ENCODE data around the gene HSCB. TPM values are rescaled to one million over a fixed set of nuclear protein-coding genes. Genes with fewer than 3 reads are reported as not detected.
A peak's percentile ranks its signal among the peaks of the same experiment; 100 is the strongest.

HSCB gene
- total and polyA plus RNA-seq, 12 donors: 7.1 to 16.8 (median 9.0) TPM

DNA sequence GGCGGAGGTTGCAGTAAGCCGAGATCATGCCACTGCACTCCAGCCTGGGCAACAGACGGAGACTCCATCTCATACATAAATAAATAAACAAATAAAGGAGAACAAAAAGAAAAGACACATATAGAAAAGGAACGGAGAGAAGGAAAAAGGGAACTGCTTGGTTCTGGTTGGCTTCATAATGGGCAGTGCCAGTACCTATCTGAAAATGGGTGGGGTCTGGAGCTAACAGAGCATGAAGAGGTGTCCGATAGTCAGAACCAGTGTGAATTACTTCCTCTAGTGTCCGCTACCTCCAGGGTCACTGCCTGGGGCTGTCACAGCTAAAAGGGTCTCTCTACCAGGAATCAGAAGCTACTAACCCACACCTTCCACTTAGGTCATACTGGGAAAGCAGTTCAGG is 35.0 kb upstream of the HSCB start:
- DNase-seq (no peak), ATAC-seq (no peak)
- intact Hi-C loops (cut with DNase I): no loop called here
- H3K9me3 ChIP-seq: no peaks in the 10 kb centered on the region
- TF ChIP-seq, protein P1, sequence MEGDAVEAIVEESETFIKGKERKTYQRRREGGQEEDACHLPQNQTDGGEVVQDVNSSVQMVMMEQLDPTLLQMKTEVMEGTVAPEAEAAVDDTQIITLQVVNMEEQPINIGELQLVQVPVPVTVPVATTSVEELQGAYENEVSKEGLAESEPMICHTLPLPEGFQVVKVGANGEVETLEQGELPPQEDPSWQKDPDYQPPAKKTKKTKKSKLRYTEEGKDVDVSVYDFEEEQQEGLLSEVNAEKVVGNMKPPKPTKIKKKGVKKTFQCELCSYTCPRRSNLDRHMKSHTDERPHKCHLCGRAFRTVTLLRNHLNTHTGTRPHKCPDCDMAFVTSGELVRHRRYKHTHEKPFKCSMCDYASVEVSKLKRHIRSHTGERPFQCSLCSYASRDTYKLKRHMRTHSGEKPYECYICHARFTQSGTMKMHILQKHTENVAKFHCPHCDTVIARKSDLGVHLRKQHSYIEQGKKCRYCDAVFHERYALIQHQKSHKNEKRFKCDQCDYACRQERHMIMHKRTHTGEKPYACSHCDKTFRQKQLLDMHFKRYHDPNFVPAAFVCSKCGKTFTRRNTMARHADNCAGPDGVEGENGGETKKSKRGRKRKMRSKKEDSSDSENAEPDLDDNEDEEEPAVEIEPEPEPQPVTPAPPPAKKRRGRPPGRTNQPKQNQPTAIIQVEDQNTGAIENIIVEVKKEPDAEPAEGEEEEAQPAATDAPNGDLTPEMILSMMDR (IDR thresholded peaks at IDR 0.05): no peak
- 93 to 97% methylated on average over 6 of the region's 6 CpGs for WGBS, 2 donors
- no peak overlapping the region for H3K27ac ChIP-seq
- peaks cover 0 to 10% (median 0%) of the 10 kb centered on the region in 9 donors for H3K36me3 ChIP-seq
- no peak overlapping the region for H3K4me3 ChIP-seq
- H3K4me1 ChIP-seq: peaks cover 4 to 24% (median 20%) of the 10 kb centered on the region in 9 donors
- H3K27me3 ChIP-seq: no peaks in the 10 kb centered on the region

DNA sequence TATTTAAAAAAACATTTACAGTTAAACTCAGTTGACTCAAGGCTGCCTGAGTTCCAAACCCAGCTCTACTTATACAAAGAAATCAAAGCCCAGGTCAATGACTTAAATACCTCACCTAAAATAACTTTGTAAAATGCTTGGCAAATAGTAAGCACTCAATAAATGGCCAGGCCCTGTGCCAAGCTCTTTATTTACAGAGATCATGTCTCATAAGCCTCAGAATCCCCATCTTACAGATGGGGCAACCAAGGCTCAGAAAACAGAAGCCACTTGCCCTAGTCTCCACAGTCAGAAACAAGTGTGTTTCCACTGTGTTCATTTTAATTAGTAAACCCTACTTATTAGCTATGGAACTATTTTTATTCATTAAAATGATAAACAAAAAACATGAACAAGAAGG is 31.7 kb upstream of the HSCB start:
- Histone ChIP-seq H3K9me3 (no peaks in the 10 kb centered on the region), H3K4me3 (peak overlapping the region in 1 of 10 donors; percentile 5), H3K27ac (peak overlapping the region in 9 of 10 donors; percentile 14 to 82 (median 65)), H3K36me3 (peaks cover 0 to 10% (median 0%) of the 10 kb centered on the region in 9 donors), H3K4me1 (peaks cover 4 to 25% (median 20%) of the 10 kb centered on the region in 9 donors), H3K27me3 (no peaks in the 10 kb centered on the region)
- intact Hi-C loops (cut with DNase I): no loop called here
- DNase-seq: no peak
- TF ChIP-seq, protein P1 (IDR thresholded peaks at IDR 0.05): no peak
- ATAC-seq: no peak

DNA sequence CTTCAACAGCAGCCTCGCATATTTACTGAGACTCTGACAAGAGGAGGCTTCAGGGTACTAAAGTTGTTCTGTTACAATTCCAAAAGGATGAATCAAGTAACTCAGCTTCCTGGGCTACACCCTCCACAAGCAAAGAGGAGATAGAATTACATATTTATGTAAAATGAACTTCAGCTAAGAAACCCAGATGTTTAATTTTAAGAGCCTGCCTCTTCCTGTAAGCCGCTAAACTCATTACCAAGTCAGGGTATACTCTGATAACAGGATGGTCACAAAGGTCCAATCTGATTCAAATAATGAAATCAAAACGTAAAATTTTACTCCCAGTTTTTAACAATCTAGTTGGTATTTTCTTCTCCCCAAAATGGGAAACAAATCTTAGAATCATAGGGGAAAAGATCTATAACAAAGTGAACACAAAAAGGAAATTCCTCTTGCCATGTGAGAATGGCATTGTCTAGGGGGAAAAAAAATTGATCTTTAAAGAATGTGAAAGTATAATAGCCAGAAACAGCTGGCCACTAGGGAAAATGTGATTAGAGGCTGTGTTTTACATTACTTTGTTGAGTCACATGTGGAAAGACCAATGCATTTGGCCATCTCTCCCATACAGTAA is 31.2 kb upstream of the HSCB start:
- Histone ChIP-seq H3K4me1 (peaks cover 4 to 25% (median 20%) of the 10 kb centered on the region in 9 donors), H3K9me3 (no peaks in the 10 kb centered on the region), H3K27me3 (no peaks in the 10 kb centered on the region), H3K4me3 (peak overlapping the region in 2 of 10 donors; percentile 1 to 5), H3K27ac (peak overlapping the region in 9 of 10 donors; percentile 14 to 82 (median 65)), H3K36me3 (peaks cover 0 to 10% (median 0%) of the 10 kb centered on the region in 9 donors)
- DNase-seq: no peak
- ATAC-seq: peak in 7 of 8 donors; percentile 43 to 87 (median 75)
- TF ChIP-seq, protein P1 (IDR thresholded peaks at IDR 0.05): no peak
- WGBS, 2 donors: 47 to 56% methylated on average over 3 of the region's 3 CpGs
- intact Hi-C loops (cut with DNase I): no loop called here

DNA sequence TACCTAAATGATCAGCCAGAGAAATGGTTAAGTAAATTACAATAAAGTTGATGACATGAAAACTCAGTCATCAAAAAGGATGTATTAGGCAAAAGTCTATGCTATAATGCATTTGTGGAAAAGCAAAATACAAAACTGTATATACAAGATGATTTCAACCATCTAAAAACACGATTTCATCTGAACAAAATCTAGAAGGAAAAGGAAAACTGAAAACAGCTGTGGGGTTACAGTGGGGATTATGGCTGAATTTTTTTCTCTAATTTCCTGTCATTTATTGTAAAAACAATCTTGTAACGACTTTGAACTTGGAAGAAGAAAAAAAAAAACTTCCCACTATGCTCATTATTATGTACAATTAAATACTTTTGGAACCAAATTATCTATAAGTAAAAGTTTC is 30.5 kb upstream of the HSCB start:
- Histone ChIP-seq H3K9me3 (no peaks in the 10 kb centered on the region), H3K4me1 (peaks cover 4 to 25% (median 20%) of the 10 kb centered on the region in 9 donors), H3K4me3 (peak overlapping the region in 1 of 10 donors; percentile 1), H3K36me3 (peaks cover 0 to 10% (median 0%) of the 10 kb centered on the region in 9 donors), H3K27me3 (no peaks in the 10 kb centered on the region), H3K27ac (peak overlapping the region in 9 of 10 donors; percentile 14 to 82 (median 65))
- TF ChIP-seq, protein P1 (IDR thresholded peaks at IDR 0.05): no peak
- no peak for DNase-seq
- ATAC-seq: no peak
- WGBS, 2 donors: 41 to 62% methylated on average over 2 of the region's 2 CpGs
- intact Hi-C loops (cut with DNase I): no loop called here

Data from heart right ventricle (tissue), 16 donors.